Retina (tissue), 1 donor: ENCODE data around the gene ACSL5.
A peak's percentile ranks its signal among the peaks of the same experiment; 100 is the strongest.

ENCODE experiments used
- DNase-seq: peaks from one replicate; pipeline ENCODE4 v3.0.0-alpha.2; 2016

The ACSL5 gene, protein sequence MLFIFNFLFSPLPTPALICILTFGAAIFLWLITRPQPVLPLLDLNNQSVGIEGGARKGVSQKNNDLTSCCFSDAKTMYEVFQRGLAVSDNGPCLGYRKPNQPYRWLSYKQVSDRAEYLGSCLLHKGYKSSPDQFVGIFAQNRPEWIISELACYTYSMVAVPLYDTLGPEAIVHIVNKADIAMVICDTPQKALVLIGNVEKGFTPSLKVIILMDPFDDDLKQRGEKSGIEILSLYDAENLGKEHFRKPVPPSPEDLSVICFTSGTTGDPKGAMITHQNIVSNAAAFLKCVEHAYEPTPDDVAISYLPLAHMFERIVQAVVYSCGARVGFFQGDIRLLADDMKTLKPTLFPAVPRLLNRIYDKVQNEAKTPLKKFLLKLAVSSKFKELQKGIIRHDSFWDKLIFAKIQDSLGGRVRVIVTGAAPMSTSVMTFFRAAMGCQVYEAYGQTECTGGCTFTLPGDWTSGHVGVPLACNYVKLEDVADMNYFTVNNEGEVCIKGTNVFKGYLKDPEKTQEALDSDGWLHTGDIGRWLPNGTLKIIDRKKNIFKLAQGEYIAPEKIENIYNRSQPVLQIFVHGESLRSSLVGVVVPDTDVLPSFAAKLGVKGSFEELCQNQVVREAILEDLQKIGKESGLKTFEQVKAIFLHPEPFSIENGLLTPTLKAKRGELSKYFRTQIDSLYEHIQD

DNA sequence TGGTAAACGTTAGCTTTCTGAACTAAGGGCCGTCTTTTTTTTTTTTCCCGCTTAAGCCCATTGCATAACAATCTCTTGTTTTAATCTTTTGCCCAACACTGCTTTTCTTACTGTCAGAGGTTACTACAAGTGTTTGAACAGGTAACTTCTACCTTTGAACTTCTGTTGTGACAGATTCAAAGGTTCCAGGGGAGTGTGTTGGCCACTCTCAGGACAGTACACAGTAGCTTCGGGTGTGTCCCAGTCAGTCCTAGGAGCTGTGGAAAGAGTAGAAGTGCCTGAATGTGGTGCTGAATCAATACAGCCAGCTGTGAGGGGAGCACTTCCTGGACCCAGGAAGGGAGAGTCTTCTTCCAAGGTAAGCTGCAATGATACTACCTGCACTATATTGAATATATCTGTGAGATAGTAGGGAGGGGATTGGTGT lies at the start of gene ACSL5:
TSS of gene ACSL5 (plus strand) at position 205 of the 427 bp plus-strand sequence. CDS start 20,831 bp downstream, outside the sequence.
- no peak for DNase-seq

DNA sequence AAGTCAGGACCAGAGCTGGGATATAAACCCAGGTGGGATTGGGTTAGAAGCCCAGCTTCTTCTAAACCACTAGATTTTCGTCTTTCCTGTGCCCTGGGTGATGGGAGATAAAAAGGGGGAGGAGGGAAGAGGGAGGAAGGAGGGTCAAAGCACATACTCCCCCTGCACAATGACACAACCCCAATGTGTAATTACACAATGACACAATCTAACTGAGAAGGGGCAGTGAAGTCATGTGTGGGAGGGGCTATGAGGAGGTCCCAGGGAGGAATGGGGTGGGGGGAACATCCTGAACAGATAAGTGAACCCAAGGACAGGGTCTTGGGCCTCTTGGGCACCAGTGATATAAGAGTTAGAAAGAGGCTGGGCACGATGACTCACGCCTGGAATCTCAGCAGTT lies 46.2 kb upstream of the ACSL5 start:
- DNase-seq, result no peak

DNA sequence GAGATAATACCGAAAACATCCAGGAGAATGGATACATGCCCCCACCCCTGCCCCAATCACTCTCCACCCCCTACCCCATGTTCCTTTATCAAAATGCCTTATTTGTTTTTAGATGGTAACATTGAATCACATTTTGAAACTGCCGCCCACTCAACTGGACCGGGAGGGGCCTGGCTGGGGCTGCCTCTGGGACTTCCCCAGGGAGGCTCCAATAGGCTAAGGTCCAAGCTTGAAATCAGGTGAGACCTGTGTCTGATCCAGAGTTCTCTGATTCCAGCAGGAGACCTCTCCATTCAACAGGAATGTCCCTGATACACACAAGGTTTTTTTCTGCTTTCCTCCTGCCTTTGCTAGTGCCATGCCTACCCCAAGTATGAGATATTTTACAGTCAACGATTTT lies 43.8 kb upstream of the ACSL5 start:
- no peak for DNase-seq

DNA sequence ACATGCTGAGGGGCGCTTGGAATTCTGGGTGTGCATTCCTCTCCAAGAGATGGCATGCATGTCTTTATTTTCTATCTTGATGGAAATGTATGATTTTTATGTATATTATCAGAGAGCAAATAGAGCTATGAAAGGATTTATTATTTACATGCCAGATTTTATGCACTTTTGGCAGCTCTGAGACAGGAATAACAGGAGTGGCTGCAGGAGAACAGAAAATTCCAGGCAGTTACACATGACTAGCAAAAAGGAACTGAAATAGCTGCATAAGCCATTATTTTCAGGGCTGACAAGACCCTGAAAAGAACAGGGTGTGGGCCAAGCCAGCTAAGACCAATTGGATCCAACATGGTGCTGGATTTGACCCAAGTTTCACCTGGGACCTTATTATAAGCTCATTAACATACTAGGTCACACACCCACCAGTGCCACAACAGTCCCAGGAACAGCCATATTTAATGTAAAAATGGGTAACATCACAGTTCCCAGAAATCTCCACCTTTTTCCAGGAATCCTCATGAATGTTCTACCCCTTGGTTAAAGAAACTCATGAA lies 43.2 kb upstream of the ACSL5 start:
- no peak for DNase-seq

DNA sequence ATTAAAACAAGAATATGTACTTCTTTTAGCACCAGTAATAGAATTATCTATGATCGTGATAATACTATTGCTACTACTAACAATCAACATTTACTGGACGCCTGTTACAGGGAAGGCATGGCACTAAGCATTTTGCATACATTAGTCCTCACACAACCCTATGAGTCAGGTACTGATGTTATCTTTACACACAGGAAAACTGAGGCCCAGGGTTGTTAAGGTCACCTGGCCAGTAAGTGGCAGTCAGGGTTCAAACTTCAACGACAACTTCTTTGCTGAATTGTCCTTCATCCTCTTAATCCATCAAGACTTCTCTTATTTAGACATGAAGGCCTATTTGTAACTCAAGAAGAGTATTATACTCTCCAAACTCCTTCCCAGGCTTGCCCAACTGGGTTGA lies 41.9 kb upstream of the ACSL5 start:
- DNase-seq, result no peak

DNA sequence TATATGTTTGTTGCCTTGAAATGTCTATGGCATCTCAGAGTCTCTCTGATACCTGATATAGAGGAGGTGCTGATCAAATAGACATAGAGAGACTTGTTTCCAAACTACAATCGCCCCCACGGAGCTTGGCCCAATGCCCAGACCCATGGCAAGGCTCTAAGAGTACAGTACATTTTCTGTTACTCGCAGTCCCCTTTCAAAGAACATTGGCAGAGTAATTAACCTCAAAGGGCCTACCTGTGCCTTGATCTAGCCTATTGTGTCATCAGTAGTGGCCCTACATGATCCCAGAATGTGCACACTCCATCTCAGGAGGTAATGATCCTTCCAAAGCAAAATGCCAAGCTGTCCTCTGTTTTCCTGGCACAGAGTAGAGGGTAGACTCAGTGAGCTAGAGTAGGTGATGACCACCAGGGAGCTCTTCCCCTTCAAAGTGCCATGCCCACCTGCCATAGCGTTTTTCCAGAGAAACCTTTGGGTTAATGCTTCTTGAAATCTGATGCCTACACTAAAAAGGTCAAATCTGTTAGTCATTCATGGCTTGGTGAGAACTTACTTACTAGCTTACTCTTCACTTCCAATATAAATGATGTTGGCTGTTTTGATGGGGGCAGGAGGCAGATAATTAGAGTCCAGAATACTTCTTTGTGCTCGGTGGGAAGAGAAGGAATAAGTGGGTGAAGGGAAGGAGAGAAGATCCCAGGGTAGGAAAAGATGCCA lies 41.2 kb upstream of the ACSL5 start:
- no peak for DNase-seq

DNA sequence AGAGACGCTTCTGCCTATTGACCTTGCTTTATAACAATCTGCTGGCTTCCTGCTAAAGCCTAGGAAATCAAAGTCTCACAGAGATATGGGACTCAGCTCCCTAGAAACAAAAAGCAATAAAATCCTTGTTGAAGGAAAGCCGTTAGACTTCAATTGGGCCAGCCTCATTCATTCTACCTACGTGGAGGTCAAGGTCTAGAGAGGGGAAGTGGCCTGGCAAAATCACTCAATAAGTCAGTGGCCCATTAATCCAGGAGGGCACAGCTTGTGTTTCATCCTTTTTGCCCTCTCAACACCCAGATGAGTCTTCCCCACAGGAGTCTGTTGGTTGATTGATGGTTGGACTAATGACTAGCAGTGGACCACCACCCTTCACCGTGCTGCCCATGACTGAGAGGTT lies 40.5 kb upstream of the ACSL5 start:
- DNase-seq, result peak; percentile 9

DNA sequence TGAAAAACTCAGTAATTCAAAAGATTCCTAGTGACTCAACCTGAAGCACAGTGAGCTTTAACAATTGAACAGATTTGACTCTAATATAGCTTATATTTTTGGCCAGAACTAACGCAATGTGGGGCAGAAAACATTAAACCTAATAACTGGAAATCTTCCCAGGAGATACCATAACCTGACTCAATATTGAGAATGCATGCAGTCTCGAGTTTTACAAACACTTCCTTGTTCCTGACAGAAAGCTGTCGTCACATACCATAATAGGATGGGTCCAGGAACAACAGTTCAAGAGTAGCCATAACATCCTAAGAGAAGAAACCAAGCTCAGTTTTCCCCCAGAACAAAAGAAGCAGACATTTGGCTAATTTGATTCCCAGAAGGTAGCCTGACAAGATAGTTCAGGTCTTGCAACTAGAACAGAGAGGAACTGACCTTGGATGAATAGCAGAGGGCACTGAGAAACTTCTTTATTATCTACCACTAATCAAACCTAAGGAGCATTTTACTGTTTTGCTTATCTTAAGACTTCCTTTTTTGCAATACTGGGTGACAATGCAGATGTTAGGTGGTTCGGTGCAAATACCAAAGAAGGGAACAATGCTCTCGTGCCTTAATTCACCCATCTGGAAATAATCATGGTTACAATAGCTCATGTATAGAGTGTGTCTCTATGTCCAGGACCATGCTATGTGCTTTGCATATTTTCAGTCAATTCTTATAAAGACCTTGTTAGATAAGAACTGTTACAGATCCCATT lies 38.6 kb upstream of the ACSL5 start:
- no peak for DNase-seq

DNA sequence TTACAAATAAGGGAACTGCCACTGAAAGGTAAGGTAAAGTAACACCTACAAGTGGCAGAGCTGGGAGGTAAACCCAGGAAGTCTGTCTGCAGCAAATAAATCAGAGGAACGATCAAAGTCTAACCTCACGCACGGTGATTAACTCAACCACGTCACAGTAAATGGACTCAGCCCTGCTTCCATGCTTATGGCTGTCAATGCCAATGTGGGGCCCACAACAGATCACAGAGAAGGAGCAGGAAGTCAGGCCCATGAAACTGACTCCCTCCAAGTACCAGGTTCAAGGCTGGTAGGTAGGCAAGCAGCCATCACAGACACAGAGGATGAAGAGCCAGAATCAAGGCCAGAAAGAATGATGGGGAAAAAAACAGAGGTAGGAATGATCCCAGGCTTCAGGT lies 38.0 kb upstream of the ACSL5 start:
- DNase-seq, result peak; percentile 11

DNA sequence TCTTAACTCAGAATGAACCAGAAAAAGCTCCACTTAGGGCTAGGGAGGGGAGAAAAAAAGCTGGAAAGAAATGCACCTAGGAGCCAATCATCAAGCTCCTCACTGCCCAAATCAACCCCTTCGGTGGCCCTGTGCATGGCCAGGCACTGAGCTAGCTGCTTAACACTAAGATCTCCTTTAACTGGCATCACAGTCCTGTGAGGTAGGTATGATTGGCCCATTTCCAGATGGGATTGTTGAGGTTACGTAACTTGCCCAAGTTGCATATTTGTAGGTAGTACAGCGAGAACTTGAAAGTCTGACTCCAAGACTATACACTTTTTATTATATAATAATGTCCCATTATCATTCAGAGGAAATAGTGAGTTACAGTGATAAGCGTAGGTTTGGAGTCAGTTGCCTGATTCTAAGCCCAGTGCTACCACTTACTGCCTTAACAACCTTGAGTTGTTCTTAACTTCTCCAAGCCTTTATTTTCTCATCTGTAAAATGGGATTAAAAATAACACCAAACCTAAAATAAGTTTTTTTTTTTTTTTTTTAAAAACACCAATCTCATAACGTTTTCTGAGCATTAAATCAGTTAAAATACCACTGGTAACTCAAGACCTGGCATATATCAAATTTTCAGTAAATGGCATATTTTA lies 37.2 kb upstream of the ACSL5 start:
- no peak for DNase-seq

DNA sequence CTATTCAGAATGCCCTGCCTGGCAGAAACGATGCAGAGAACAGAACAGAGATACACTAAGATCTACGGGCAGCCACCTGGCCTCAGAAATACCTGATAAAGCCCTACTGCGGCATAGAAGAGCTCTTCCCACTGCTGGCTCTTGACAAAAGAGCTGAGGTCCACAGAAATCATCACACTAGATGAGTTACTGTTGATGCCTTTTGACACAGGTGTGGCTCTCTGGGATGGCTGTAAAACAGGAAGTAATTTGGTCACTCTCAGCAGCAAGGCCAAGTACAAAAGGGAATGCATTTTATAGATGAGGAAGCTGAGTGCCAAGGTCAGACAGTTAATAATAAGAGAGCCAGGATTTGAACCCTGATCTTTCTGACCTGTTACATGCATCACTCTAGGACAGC lies 35.0 kb upstream of the ACSL5 start:
- DNase-seq, result no peak

DNA sequence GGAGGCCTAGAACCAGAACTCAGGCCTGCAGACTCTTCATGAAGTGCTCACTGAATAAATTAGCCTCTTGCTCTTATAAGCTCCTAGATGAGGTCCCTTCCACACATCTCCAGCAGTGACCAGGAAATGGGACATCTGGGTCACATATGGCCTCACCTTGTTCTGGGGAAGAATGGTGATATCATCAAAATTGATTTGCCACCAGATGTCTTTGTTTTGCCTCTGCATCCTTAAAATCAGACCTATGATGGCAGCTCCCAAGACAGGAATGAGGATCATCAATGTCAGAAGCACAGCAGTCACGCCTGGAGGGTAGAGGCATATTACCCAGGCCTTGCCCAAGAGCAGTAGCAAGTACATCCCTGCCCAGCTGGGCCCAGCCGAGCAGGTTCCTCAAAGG lies 33.3 kb upstream of the ACSL5 start:
- DNase-seq, result no peak

DNA sequence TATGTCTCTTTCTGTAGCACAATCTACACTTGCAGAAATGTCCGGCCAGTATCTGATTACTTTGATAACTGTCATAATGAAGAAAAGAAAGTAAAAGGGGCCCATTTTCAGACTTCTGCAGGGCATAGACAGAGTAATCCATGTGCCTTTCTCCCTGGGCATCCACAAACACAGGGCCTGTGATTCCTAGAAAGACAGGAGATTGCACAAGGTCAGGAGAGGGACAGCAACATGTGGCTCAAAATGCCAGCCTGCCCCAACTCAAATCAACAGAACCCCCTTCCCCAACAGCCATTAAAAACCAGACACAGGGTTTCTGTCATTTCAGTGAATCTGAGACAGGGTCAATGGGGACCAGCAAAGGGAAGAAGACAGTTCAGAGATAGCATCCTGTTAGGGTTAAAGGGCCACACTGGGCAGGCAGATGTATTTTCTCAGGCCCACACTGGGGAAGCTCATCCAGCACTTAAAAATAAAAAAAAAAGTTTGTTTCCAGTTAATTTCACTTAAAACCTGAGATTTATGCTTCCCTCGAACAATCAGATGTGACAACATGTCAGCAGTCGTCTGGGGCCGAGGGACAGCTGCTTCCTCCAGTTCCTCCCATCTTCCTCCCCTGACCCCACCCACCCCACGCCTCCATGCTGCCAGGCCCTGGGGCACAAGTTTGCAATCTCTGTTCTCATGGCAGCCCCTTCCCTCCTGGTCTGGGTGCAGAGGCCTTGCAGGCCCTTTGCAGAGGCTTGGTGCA lies 30.7 kb upstream of the ACSL5 start:
- DNase-seq, result no peak

DNA sequence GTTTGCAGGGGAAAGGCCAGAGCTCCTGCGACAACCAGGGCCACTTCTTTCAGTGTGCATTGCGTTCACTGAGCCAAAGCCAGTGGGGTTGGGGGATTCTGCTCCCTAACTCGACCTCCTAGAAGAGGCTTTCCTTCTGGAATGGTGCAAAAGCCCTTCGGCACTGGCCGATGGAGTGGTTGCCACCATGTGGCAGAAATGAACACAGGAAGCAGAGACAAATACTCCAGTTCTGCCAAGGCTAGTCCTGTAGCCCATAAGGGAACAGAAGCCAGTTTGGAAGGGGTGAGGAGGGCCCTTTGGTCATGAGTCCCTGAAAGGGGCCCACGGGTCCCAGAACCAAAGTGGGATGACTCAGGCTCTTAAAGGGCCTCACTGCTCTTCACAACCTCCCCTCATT lies 29.7 kb upstream of the ACSL5 start:
- no peak for DNase-seq

DNA sequence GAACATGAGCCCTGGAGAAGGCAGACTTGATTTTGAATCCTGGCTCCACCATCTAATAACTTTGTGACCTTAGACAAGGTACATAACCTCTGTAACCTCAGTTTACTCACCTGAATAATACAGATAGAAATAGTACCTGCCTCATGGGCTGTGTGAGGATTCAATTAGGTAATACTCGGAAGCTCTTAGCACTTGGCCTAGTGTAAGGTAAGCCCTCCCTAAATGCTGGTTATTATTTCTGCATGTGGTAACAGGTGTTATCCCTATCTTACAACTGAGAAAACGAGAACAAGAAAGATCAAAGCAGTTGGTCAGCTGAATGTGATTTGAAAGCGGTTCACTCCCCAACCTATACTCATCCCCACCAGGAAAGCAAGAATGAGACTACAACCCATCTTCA lies 28.7 kb upstream of the ACSL5 start:
- no peak for DNase-seq

DNA sequence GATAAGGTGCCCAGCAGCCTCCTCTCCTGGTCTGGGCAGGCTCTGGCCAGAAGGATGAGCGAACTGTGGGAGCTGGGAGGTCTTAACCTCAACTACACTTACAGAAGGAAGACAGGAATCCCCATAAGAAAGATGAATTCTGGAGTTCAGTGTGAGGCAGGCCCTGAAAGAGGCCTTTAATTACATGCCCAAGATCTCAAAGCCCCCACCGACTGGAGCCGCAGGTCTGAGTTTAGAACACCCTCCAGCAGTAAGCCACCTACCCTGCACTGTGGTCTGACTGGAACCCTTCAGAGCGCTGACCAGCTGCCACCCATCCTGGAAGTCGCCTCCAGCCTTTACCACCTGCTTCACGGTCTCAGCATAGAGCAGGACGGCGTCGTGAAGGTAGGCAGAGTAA lies 28.2 kb upstream of the ACSL5 start:
- DNase-seq, result no peak

DNA sequence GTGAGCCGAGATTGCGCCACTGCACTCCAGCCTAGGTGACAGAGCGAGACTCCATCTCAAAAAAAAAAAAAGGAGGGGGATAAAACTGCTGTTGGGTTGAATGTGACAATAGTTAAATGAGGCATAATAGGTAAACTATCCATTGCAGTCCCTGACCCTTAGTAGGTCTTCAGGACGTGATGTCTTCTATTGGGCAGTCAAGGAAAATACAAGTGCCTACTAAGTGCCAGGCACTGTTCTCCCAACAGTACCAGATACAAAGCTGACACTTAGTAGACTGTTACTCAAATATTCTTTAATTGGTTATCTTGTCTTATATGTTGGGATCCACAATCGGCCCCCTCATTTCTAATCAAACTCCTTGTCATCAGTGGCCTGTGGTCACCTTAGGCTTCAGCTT lies 27.1 kb upstream of the ACSL5 start:
- DNase-seq, result no peak

DNA sequence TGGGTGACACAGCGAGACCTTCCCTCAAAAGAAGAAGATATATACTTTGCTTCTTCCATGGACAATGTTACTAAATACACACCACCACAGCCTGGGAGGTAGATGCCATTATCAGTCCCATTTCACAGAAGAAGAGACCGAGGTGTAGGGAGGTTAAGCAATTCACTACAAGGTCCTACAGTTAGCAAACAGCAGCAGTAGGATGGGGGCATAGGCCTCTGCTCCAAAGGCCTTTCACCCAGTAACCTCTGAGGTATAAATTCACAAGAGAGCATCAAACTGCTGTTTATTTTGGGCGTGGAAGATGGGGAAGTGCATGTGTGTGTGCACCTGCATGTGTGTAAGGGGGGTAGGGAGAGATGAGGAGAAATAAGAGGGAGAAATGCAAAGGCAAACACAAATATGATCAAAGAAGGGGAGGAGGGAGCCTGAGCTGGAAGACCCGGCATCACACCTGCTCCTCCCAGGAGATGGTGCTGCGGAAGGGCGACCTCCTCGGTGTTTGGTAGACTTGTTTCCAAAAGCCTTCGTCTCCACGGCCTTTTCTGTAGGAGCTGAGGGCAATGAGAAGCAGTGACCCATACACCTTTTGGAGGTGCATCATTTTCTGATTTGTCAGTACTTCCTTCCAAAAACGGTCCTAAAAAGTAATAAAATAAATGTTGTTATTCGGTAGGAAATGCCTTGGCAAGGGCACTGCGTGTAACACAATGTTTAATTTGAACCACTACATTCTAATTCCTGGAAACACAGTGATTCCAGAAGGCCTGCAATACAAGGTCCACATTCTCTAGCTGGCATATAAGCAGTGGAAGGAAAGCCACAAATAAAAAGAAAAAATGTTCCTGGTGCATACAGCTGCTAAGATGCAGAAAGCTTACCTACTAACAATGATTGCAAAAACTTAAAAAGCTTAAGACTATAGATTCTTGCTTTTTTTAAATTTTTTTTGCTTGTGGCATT lies 25.9 kb upstream of the ACSL5 start:
- DNase-seq, result no peak

DNA sequence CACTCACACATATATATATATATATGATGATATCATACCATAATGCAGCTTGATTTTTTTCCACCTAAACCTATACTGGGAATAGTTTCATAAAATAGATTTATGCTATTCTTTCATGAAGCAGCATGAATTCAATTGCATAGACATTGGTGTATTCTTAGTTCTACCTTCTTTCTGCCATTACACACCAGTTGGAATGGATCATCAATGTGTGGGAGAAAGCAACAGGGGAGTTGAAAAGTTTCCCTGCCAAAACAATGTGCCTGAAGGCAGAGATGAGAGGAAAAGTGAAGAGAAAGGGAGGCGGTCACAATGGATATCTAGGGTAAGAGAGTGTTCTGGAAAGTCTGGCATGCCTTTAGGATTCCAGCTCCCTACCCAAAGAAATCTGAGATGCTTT lies 25.2 kb upstream of the ACSL5 start:
- no peak for DNase-seq

DNA sequence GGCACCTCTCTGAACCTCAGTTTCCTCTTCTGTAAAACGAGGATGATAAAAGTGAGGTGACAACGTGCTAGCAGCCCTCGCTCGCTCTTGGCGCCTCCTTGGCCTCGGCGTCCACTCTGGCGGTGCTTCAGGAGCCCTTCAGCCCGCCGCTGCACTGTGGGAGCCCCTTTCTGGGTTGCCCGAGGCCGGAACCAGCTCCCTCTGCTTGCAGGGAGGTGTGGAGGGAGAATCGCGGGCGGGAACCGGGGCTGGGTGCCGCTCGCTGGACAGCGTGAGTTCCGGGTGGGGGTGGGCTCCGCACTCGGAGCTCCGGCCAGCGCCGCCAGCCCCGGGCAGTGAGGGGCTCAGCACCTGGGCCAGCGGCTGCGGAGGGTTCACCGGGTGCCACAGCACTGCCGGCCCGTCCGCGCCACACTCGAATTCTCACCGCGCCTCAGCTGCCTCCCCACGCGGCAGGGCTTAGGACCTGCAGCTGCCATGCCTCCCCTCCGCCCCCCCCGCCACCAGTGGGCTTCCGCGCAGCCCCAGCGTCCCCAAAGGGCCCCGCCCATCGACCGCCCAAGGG lies 24.3 kb upstream of the ACSL5 start:
- DNase-seq, result no peak
